T-cell (primary cell): Measurements from ENCODE around the gene LRP1. TPM values are rescaled to one million over a fixed set of nuclear protein-coding genes. Genes with fewer than 3 reads are reported as not detected.

Experiments
- ATAC-seq, 4 experiments: fragments of 200-7000 bp in 3 of 4; fragments of 150-1000 bp in 1 of 4; cut with Tn5 transposase; replicated peaks in 1 of 4; 1 replicate in 3 of 4; 2 replicates in 1 of 4; pipeline ENCODE4 v1.10.0; 2021; ENCODE audit warnings: moderate library complexity in 3 of 4, mild to moderate bottlenecking in 2 of 4, moderate number of reproducible peaks in 1 of 4
- CTCF ChIA-PET, 2 donors: fragments of 300-600 bp; sonication (Branson Sonifier 250); formaldehyde crosslinking; loops; one replicate each; lab custom pipeline; 2022; ENCODE audit warnings: antibody characterized with exemption in 2 of 2; lab: Charles Lee
- POLR2A ChIA-PET, 2 donors: fragments of 300-600 bp; sonication (Branson Sonifier 250); formaldehyde crosslinking; loops; one replicate each; lab custom pipeline; 2022; ENCODE audit warnings: antibody characterized with exemption in 2 of 2; lab: Charles Lee
- DNase-seq, 35 experiments: peaks; one replicate each; pipeline versions ENCODE4 v3.0.0 to v3.0.0-alpha.2; 2013 to 2023
- H3K27ac ChIP-seq: one replicate; pipeline ENCODE4 v1.5.1; 2013; ENCODE audit warnings: low read length
- H3K27me3 ChIP-seq, 2 experiments: replicated peaks in 1 of 2; 1 replicate in 1 of 2; 2 replicates in 1 of 2; pipeline versions ENCODE4 v1.6.1 to v1.7.0; 2013; ENCODE audit warnings: low read length in 1 of 2, mixed read lengths in 1 of 2; ENCODE audit not compliant: control insufficient read depth in 2 of 2, insufficient read depth in 2 of 2; ENCODE audit errors: extremely low read depth in 1 of 2
- H3K36me3 ChIP-seq, 2 donors: 1 replicate in 1 of 2; 2 replicates in 1 of 2; pipeline versions ENCODE4 v1.6.1 to v1.7.0; 2013; ENCODE audit warnings: low read length in 1 of 2; ENCODE audit not compliant: control insufficient read depth in 2 of 2, insufficient read depth in 1 of 2; ENCODE audit errors: extremely low read depth in 1 of 2
- H3K4me1 ChIP-seq, 2 experiments: 1 replicate in 1 of 2; 2 replicates in 1 of 2; pipeline versions ENCODE4 v1.6.1 to v1.7.0; 2013; ENCODE audit warnings: low read length in 2 of 2, mixed read lengths in 1 of 2; ENCODE audit not compliant: insufficient read depth in 2 of 2, control insufficient read depth in 1 of 2; ENCODE audit errors: extremely low read depth in 1 of 2
- H3K4me3 ChIP-seq, 2 donors: 1 replicate in 1 of 2; 2 replicates in 1 of 2; pipeline versions ENCODE4 v1.5.1 to v1.7.0; 2013; ENCODE audit warnings: mild to moderate bottlenecking in 2 of 2, low read length in 1 of 2, moderate library complexity in 1 of 2; ENCODE audit not compliant: control insufficient read depth in 1 of 2; ENCODE audit errors: extremely low read depth in 1 of 2
- H3K9me3 ChIP-seq: 2 replicates; pipeline ENCODE4 v1.7.0; 2013
- H3K27ac Mint-ChIP-seq, 2 donors: one replicate each; pipeline ENCODE4 v1.8.0; 2020 to 2021; ENCODE audit warnings: mild to moderate bottlenecking in 2 of 2, mixed read lengths in 2 of 2
- H3K27me3 Mint-ChIP-seq, 2 donors: one replicate each; pipeline ENCODE4 v1.8.0; 2021 to 2022; ENCODE audit warnings: mixed read lengths in 2 of 2
- H3K36me3 Mint-ChIP-seq: one replicate; pipeline ENCODE4 v1.8.0; 2021; ENCODE audit warnings: mixed read lengths
- H3K4me1 Mint-ChIP-seq, 3 donors: one replicate each; pipeline ENCODE4 v1.8.0; 2020 to 2022; ENCODE audit warnings: mixed read lengths in 3 of 3, mild to moderate bottlenecking in 1 of 3
- H3K4me3 Mint-ChIP-seq, 3 donors: one replicate each; pipeline ENCODE4 v1.8.0; 2020 to 2022; ENCODE audit warnings: mild to moderate bottlenecking in 3 of 3, mixed read lengths in 3 of 3, moderate library complexity in 3 of 3
- H3K9me3 Mint-ChIP-seq, 3 donors: one replicate each; pipeline ENCODE4 v1.8.0; 2020 to 2022; ENCODE audit warnings: mixed read lengths in 3 of 3
- WGBS: methylation state at CpG from one replicate; pipeline ENCODE4 v1.1.5; 2013; ENCODE audit warnings: missing lambda C conversion rate; ENCODE audit not compliant: insufficient coverage; 5-methylcytosine and 5-hydroxymethylcytosine counted together
- total RNA-seq, 35 experiments: library from RNA in 6 of 35; stranded (reverse) in 6 of 35; fragments of 120-200 nt in 1 of 35; gene quantifications; one replicate each; pipeline versions ENCODE4 v1.2.1 to v1.2.4 and lab custom pipeline; 2013 to 2026

The LRP1 gene
- total RNA-seq, 5 donors from 2014 or later (not counting 1 experiment from before 2014, with no cell fraction given) = 5.9 to 8.1 (median 7.7) TPM

GRCh38 chr12:57171668-57172067 is 43.4 kb downstream of the LRP1 start:
- Histone ChIP-seq H3K27ac (no peak overlapping the region), H3K9me3 (no peaks in the 10 kb centered on the region), H3K4me1 (no peaks in the 10 kb centered on the region), H3K27me3 (peaks cover 0 to 8% of the 10 kb centered on the region in 2 experiments), H3K4me3 (no peak overlapping the region), H3K36me3 (no peaks in the 10 kb centered on the region)
- ChIA-PET CTCF (interaction anchor here (0.6 kb wide), 2 partner anchors 19 to 101 kb away, joined by 3 to 7 read pairs; no protein-coding TSS in a partner anchor), POLR2A (no interaction called here)
- Mint-ChIP-seq H3K27ac (no peak overlapping the region), H3K4me1 (no peaks in the 10 kb centered on the region), H3K4me3 (no peak overlapping the region), H3K27me3 (no peaks in the 10 kb centered on the region), H3K36me3 (no peaks in the 10 kb centered on the region), H3K9me3 (no peaks in the 10 kb centered on the region)
- ATAC-seq (no peak), DNase-seq (no peak)
- 88% methylated on average over 1 of the region's 4 CpGs for WGBS

DNA sequence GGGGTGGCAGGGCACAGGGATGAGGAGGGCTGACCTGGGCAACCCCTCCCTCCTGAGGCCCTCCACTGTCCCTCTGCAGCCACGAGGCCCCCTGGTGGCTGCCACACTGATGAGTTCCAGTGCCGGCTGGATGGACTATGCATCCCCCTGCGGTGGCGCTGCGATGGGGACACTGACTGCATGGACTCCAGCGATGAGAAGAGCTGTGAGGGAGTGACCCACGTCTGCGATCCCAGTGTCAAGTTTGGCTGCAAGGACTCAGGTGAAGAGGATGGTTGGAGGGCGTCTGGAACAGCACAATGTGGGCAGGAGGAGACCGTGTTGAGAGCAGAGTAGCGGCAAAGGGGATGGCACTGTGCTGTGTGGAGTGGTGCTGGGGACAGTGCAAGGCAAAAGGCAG is 44.8 kb downstream of the LRP1 start:
- Histone ChIP-seq H3K4me3 (no peak overlapping the region), H3K27me3 (peaks cover 0 to 8% of the 10 kb centered on the region in 2 experiments), H3K9me3 (no peaks in the 10 kb centered on the region), H3K4me1 (no peaks in the 10 kb centered on the region), H3K27ac (no peak overlapping the region), H3K36me3 (no peaks in the 10 kb centered on the region)
- Mint-ChIP-seq H3K9me3 (no peaks in the 10 kb centered on the region), H3K4me3 (no peak overlapping the region), H3K27me3 (no peaks in the 10 kb centered on the region), H3K27ac (peak overlapping the region in 1 of 2 donors; percentile 51), H3K36me3 (no peaks in the 10 kb centered on the region), H3K4me1 (no peaks in the 10 kb centered on the region)
- DNase-seq (peak in 3 of 35 experiments; percentile 9 to 37 (median 17)), ATAC-seq (peak in 1 of 4 experiments; percentile 46)
- 70% methylated on average over 11 of the region's 11 CpGs for WGBS
- POLR2A ChIA-PET = no interaction called here
- CTCF ChIA-PET = interaction anchor here (0.6 to 1.5 kb wide), 2 partner anchors 104 to 617 kb away, joined by 5 read pairs; no protein-coding TSS in a partner anchor

DNA sequence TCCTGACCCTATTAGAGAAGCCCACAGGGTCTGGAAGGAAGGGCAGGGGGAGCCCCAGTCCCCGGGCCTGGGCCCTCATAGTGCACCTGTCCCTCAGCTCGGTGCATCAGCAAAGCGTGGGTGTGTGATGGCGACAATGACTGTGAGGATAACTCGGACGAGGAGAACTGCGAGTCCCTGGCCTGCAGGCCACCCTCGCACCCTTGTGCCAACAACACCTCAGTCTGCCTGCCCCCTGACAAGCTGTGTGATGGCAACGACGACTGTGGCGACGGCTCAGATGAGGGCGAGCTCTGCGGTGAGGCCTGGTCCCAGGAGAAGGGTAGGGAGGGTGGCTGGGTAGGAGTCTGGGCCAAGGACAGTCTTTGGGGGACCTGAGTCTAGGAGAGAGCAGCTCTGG is 45.4 kb downstream of the LRP1 start:
- Histone ChIP-seq H3K36me3 (no peaks in the 10 kb centered on the region), H3K9me3 (no peaks in the 10 kb centered on the region), H3K27ac (no peak overlapping the region), H3K4me3 (no peak overlapping the region), H3K4me1 (no peaks in the 10 kb centered on the region), H3K27me3 (peaks cover 0 to 8% of the 10 kb centered on the region in 2 experiments)
- ChIA-PET CTCF (interaction anchor here in 1 of 2 donors (0.6 to 1.0 kb wide), 3 partner anchors 46 to 618 kb away, joined by 3 to 5 read pairs (median 4); partner anchors contain the start of gene LRP1), POLR2A (no interaction called here)
- H3K4me3 Mint-ChIP-seq = no peak overlapping the region
- no peak for ATAC-seq
- H3K27ac Mint-ChIP-seq = no peak overlapping the region
- H3K9me3 Mint-ChIP-seq = no peaks in the 10 kb centered on the region
- no peaks in the 10 kb centered on the region for H3K4me1 Mint-ChIP-seq
- no peak for DNase-seq
- WGBS = 89% methylated on average over 9 of the region's 14 CpGs
- H3K36me3 Mint-ChIP-seq = no peaks in the 10 kb centered on the region
- H3K27me3 Mint-ChIP-seq = no peaks in the 10 kb centered on the region

GRCh38 chr12:57175428-57176138 is 47.3 kb downstream of the LRP1 start:
- ATAC-seq (no peak), DNase-seq (peak in 16 of 35 experiments; percentile 7 to 52 (median 23))
- H3K9me3 Mint-ChIP-seq = no peaks in the 10 kb centered on the region
- H3K4me3 Mint-ChIP-seq = no peak overlapping the region
- H3K27ac Mint-ChIP-seq = no peak overlapping the region
- POLR2A ChIA-PET = no interaction called here
- WGBS = 55% methylated on average over 23 of the region's 29 CpGs
- no peak overlapping the region for H3K27ac ChIP-seq
- CTCF ChIA-PET = interaction anchor here (0.5 to 1.2 kb wide), 2 partner anchors 97 to 419 kb away, joined by 5 read pairs; partner anchors contain the start of gene NEMP1 (in 1 of the 2)
- H3K27me3 Mint-ChIP-seq = no peaks in the 10 kb centered on the region
- no peaks in the 10 kb centered on the region for H3K4me1 Mint-ChIP-seq
- no peaks in the 10 kb centered on the region for H3K9me3 ChIP-seq
- no peaks in the 10 kb centered on the region for H3K36me3 ChIP-seq
- no peak overlapping the region for H3K4me3 ChIP-seq
- no peaks in the 10 kb centered on the region for H3K4me1 ChIP-seq
- peaks cover 0 to 8% of the 10 kb centered on the region in 2 experiments for H3K27me3 ChIP-seq
- H3K36me3 Mint-ChIP-seq = no peaks in the 10 kb centered on the region

GRCh38 chr12:57176139-57176477 is 47.8 kb downstream of the LRP1 start:
- H3K27ac Mint-ChIP-seq = no peak overlapping the region
- ChIA-PET POLR2A (no interaction called here), CTCF (interaction anchor here (0.5 to 1.2 kb wide), 2 partner anchors 97 to 420 kb away, joined by 5 read pairs; partner anchors contain the start of gene NEMP1 (in 1 of the 2))
- Histone ChIP-seq H3K4me3 (no peak overlapping the region), H3K4me1 (no peaks in the 10 kb centered on the region), H3K27me3 (peaks cover 0 to 8% of the 10 kb centered on the region in 2 experiments), H3K36me3 (no peaks in the 10 kb centered on the region), H3K9me3 (no peaks in the 10 kb centered on the region), H3K27ac (no peak overlapping the region)
- DNase-seq (no peak), ATAC-seq (no peak)
- 89% methylated on average over 8 of the region's 9 CpGs for WGBS
- no peak overlapping the region for H3K4me3 Mint-ChIP-seq
- no peaks in the 10 kb centered on the region for H3K27me3 Mint-ChIP-seq
- H3K36me3 Mint-ChIP-seq = no peaks in the 10 kb centered on the region
- no peaks in the 10 kb centered on the region for H3K4me1 Mint-ChIP-seq
- H3K9me3 Mint-ChIP-seq = no peaks in the 10 kb centered on the region

DNA sequence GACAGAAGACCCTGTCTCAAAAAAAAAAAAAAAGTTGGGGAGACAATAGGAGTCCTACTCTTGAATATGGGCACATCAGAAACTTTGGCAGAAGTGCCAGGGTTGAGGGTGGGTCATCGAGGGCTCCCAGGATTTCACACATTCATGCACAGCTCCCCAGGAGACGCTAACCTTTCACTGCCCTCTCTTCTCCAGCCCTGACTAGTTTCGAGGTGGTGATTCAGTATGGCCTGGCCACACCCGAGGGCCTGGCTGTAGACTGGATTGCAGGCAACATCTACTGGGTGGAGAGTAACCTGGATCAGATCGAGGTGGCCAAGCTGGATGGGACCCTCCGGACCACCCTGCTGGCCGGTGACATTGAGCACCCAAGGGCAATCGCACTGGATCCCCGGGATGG is 48.6 kb downstream of the LRP1 start:
- no peak overlapping the region for H3K27ac Mint-ChIP-seq
- Histone ChIP-seq H3K4me1 (no peaks in the 10 kb centered on the region), H3K27me3 (peaks cover 0 to 8% of the 10 kb centered on the region in 2 experiments), H3K9me3 (no peaks in the 10 kb centered on the region), H3K4me3 (no peak overlapping the region), H3K36me3 (no peaks in the 10 kb centered on the region), H3K27ac (no peak overlapping the region)
- no peak for DNase-seq
- ChIA-PET CTCF (no interaction called here), POLR2A (no interaction called here)
- ATAC-seq = no peak
- no peak overlapping the region for H3K4me3 Mint-ChIP-seq
- no peaks in the 10 kb centered on the region for H3K27me3 Mint-ChIP-seq
- WGBS = 76% methylated on average over 7 of the region's 9 CpGs
- H3K36me3 Mint-ChIP-seq = no peaks in the 10 kb centered on the region
- no peaks in the 10 kb centered on the region for H3K9me3 Mint-ChIP-seq
- H3K4me1 Mint-ChIP-seq = no peaks in the 10 kb centered on the region
